Nephron (organoid): ENCODE results near the gene NECTIN4.

Source experiments
- H3K27ac Mint-ChIP-seq, 3 experiments: 2 replicates each; pipeline ENCODE4 v1.8.0; 2020; ENCODE audit warnings: mixed read lengths in 3 of 3, mild to moderate bottlenecking in 2 of 3, moderate library complexity in 1 of 3
- H3K27me3 Mint-ChIP-seq: 2 replicates; pipeline ENCODE4 v1.8.0; 2021; ENCODE audit warnings: low read depth, mild to moderate bottlenecking, moderate library complexity, mixed read lengths
- H3K36me3 Mint-ChIP-seq: 2 replicates; pipeline ENCODE4 v1.8.0; 2020; ENCODE audit warnings: low read depth, mixed read lengths
- H3K4me1 Mint-ChIP-seq: 2 replicates; pipeline ENCODE4 v1.8.0; 2020; ENCODE audit warnings: mixed read lengths
- H3K4me3 Mint-ChIP-seq, 3 experiments: 2 replicates each; pipeline ENCODE4 v1.8.0; 2020; ENCODE audit warnings: mild to moderate bottlenecking in 3 of 3, mixed read lengths in 3 of 3, moderate library complexity in 2 of 3
- H3K9me3 Mint-ChIP-seq: 2 replicates; pipeline ENCODE4 v1.8.0; 2020; ENCODE audit warnings: mixed read lengths
- CTCF ChIP-seq, 3 experiments: fragments of 200-600 bp; sonication (generic); IDR thresholded peaks; one replicate each; pipeline ENCODE4 v1.5.0; 2021; ENCODE audit warnings: antibody characterized with exemption in 3 of 3; ENCODE audit not compliant: unreplicated experiment in 3 of 3

The NECTIN4 gene

GRCh38 chr1:161115132-161115711, 25.9 kb upstream of the NECTIN4 start:
- peak overlapping the region; percentile 95 to 98 (median 97) for H3K4me3 Mint-ChIP-seq
- peaks cover 41% of the 10 kb centered on the region for H3K4me1 Mint-ChIP-seq
- TF ChIP-seq CTCF (IDR thresholded peaks at IDR 0.05; ENCODE audit: unreplicated experiment in 3 of 3): no peak
- H3K27me3 Mint-ChIP-seq: no peaks in the 10 kb centered on the region
- no peaks in the 10 kb centered on the region for H3K9me3 Mint-ChIP-seq
- peak overlapping the region in 1 of 3 experiments; percentile 50 for H3K27ac Mint-ChIP-seq
- peaks cover 10% of the 10 kb centered on the region for H3K36me3 Mint-ChIP-seq

GRCh38 chr1:161114556-161114955, 25.2 kb upstream of the NECTIN4 start:
- TF ChIP-seq CTCF (IDR thresholded peaks at IDR 0.05; ENCODE audit: unreplicated experiment in 3 of 3): no peak
- H3K27me3 Mint-ChIP-seq: no peaks in the 10 kb centered on the region
- no peak overlapping the region for H3K27ac Mint-ChIP-seq
- H3K4me1 Mint-ChIP-seq: peaks cover 35% of the 10 kb centered on the region
- H3K9me3 Mint-ChIP-seq: no peaks in the 10 kb centered on the region
- peaks cover 4% of the 10 kb centered on the region for H3K36me3 Mint-ChIP-seq
- H3K4me3 Mint-ChIP-seq: no peak overlapping the region

GRCh38 chr1:161113915-161114314, 24.6 kb upstream of the NECTIN4 start:
- no peak overlapping the region for H3K27ac Mint-ChIP-seq
- TF ChIP-seq CTCF (IDR thresholded peaks at IDR 0.05; ENCODE audit: unreplicated experiment in 3 of 3): no peak
- no peaks in the 10 kb centered on the region for H3K27me3 Mint-ChIP-seq
- H3K4me1 Mint-ChIP-seq: peaks cover 29% of the 10 kb centered on the region
- H3K36me3 Mint-ChIP-seq: peaks cover 5% of the 10 kb centered on the region
- H3K4me3 Mint-ChIP-seq: no peak overlapping the region
- no peaks in the 10 kb centered on the region for H3K9me3 Mint-ChIP-seq

DNA sequence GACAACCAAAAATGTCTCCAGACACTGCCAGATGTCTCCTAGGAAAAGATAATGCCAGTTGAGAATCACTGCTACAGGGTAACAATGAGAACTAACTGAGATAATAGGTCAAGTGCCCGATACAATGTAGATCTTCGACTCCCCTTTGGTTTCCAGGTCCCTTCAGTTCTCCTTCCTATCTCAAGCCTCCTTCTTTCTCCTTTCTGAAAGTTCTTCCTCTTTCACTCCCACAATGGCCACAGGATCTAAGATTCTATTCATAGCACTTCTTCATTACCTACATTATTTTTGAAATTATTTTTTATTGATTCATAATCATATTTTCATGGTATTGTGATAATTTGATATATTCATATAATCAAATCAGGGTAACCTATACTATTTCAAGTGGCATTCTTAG, 22.2 kb upstream of the NECTIN4 start:
- H3K9me3 Mint-ChIP-seq: no peaks in the 10 kb centered on the region
- no peak overlapping the region for H3K27ac Mint-ChIP-seq
- no peaks in the 10 kb centered on the region for H3K27me3 Mint-ChIP-seq
- no peak overlapping the region for H3K4me3 Mint-ChIP-seq
- TF ChIP-seq CTCF (IDR thresholded peaks at IDR 0.05; ENCODE audit: unreplicated experiment in 3 of 3): no peak
- H3K4me1 Mint-ChIP-seq: peaks cover 8% of the 10 kb centered on the region
- H3K36me3 Mint-ChIP-seq: peaks cover 9% of the 10 kb centered on the region

DNA sequence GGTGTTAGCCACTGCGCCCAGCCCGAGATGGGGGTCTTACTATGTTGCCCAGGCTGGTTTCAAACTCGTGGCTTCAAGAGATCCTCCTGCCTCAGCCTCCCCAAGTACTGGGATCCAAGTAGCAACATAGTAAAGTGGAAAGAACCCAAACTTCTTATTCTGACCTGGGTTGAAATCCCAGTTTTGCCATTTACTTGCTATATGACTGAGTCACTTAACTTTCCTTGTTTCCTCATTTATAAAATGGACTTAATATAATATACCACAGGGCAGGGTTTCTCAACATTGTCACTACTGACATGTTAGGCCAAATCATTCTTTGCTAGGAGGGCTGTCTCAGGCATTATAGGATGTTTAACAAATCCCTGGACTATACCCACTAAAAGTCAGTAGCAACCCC, 21.8 kb upstream of the NECTIN4 start:
- no peak for TF ChIP-seq CTCF (IDR thresholded peaks at IDR 0.05; ENCODE audit: unreplicated experiment in 3 of 3)
- Mint-ChIP-seq H3K9me3 (no peaks in the 10 kb centered on the region), H3K27ac (no peak overlapping the region), H3K4me3 (no peak overlapping the region), H3K4me1 (peaks cover 5% of the 10 kb centered on the region), H3K36me3 (peaks cover 13% of the 10 kb centered on the region), H3K27me3 (no peaks in the 10 kb centered on the region)

DNA sequence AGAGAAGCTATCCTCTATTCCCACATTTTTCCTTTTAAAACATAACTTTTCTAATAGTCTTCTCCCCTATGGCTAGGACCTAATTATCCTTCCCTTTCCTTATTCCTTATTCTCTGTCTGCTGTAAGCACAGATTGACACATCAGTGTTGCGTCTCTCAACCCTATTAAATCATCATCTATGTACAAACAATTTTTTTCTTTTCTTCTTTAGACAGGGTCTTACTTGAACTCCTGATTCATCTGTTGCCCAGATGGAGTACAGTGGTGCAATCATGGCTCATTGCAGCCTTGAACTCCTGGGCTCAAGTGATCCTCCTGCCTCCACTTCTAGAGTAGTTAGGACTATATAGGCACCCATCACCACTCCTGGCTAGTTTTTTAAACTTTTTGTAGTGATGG, 17.1 kb upstream of the NECTIN4 start:
- Mint-ChIP-seq H3K36me3 (peaks cover 25% of the 10 kb centered on the region), H3K27ac (no peak overlapping the region), H3K27me3 (no peaks in the 10 kb centered on the region), H3K9me3 (no peaks in the 10 kb centered on the region), H3K4me3 (no peak overlapping the region), H3K4me1 (no peaks in the 10 kb centered on the region)
- no peak for TF ChIP-seq CTCF (IDR thresholded peaks at IDR 0.05; ENCODE audit: unreplicated experiment in 3 of 3)
